ENCODE data around the gene RANBP17.

The RANBP17 gene

DNA sequence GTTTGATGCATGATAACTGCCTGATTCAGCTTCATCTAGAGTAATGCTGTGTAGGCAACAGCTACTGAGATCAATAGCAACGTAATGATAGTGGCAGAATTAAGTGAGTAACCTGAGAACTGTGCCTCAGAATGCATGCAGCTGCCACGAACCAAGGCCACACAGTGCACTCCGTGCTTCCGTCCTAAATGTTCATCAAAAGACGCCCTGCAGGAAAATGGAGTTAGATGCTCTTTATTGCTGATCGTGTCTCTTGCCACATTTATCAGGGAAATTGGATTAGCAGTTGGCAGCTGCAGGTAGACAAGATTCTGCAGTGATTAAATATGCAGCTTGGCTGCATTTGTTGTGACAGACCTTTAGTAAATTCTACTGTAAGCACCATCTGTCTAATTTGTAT lies 339.5 kb downstream of the RANBP17 start:
- peak; percentile 26 for DNase-seq
- H3K4me1 ChIP-seq (ENCODE audit: control insufficient read depth, low read depth, low read length): no peaks in the 10 kb centered on the region
- WGBS (ENCODE audit: extremely low coverage, insufficient coverage, low lambda C conversion rate): no CpG with 5 or more reads among the region's 6 CpGs

DNA sequence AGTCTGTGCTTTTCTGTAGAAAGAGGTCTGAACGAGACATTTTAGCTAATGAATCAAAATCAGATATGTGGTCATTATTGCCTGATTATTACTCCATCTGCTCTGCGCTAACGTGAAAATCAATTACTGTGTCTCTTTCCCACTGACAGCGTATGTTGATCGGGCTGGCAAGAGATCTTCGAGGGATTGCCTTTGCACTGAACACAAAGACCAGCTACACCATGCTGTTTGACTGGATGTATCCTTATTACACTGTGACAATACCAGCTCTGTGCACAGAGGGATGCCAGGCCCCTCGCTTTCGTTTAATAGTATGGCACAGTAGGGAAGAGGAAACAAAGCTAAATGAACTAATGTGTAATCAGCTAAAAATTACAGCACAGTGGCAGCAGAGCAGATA lies 343.6 kb downstream of the RANBP17 start:
- peak; percentile 27 for DNase-seq
- H2AK5ac ChIP-seq (ENCODE audit: low read length): no peak overlapping the region

More for the DNA sequence above, 339.5 kb downstream of the RANBP17 start:
- Histone ChIP-seq H2BK5ac (ENCODE audit: low read length) (no peak overlapping the region), H3K9ac (ENCODE audit: low read length) (no peak overlapping the region), H3K4ac (ENCODE audit: low read depth, low read length) (no peak overlapping the region), H2BK120ac (ENCODE audit: low read depth, low read length) (no peak overlapping the region), H3K36me3 (ENCODE audit: control insufficient read depth, insufficient read depth, low read length) (no peaks in the 10 kb centered on the region), H4K5ac (ENCODE audit: low read length) (no peak overlapping the region), H3K4me3 (ENCODE audit: low read length) (no peak overlapping the region), H3K18ac (ENCODE audit: low read length) (no peak overlapping the region), H2AK5ac (ENCODE audit: low read length) (no peak overlapping the region), H2BK15ac (replicated peaks; ENCODE audit: low read depth) (no peak overlapping the region), H3K79me2 (ENCODE audit: control insufficient read depth, insufficient read depth, low read length) (no peaks in the 10 kb centered on the region), H3K27ac (ENCODE audit: low read depth, low read length) (no peak overlapping the region), H3K23ac (ENCODE audit: low read length) (no peak overlapping the region), H4K8ac (ENCODE audit: low read depth, low read length) (no peak overlapping the region), H3K56ac (ENCODE audit: low read length) (no peak overlapping the region), H3K79me1 (ENCODE audit: low read length) (no peaks in the 10 kb centered on the region), H3K4me2 (ENCODE audit: low read length) (no peak overlapping the region), H3K27me3 (ENCODE audit: insufficient read depth, low read length, poor library complexity) (no peaks in the 10 kb centered on the region)

DNA sequence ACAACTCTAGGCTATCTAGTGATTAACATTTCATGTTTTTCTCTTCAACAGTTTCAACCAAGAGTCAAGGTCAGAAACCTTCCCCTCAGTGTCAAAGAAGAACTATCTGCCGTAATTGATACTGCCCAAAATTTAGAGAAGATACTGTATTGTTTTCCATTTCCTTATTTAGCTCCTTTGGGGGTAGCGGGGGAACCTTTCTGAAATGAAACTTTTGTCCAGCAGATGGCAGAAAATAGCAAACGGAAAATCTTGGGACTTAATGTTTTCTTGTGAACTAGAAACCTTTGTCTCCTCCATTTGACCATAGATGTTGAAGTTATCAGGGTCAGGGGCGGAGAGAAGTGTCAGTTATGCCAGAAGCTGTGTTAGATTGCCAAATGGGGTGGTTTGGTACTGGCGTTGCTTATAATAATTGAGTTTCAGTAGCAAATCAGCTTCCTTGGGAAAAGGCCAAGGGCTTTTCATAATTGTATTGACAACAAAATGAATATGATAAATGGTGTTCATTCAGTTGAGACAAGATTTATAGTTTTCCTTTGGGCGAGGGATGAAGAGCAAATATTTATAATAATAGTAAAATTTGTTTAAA lies 345.5 kb downstream of the RANBP17 start:
- Histone ChIP-seq H3K79me2 (ENCODE audit: control insufficient read depth, insufficient read depth, low read length) (no peaks in the 10 kb centered on the region), H3K9ac (ENCODE audit: low read length) (no peak overlapping the region), H3K36me3 (ENCODE audit: control insufficient read depth, insufficient read depth, low read length) (no peaks in the 10 kb centered on the region), H3K4ac (ENCODE audit: low read depth, low read length) (no peak overlapping the region), H4K8ac (ENCODE audit: low read depth, low read length) (no peak overlapping the region), H3K23ac (ENCODE audit: low read length) (no peak overlapping the region), H3K79me1 (ENCODE audit: low read length) (no peaks in the 10 kb centered on the region), H3K4me2 (ENCODE audit: low read length) (no peak overlapping the region), H4K5ac (ENCODE audit: low read length) (no peak overlapping the region), H3K56ac (ENCODE audit: low read length) (no peak overlapping the region), H2BK5ac (ENCODE audit: low read length) (no peak overlapping the region), H3K18ac (ENCODE audit: low read length) (no peak overlapping the region), H2AK5ac (ENCODE audit: low read length) (no peak overlapping the region), H3K4me1 (ENCODE audit: control insufficient read depth, low read depth, low read length) (no peaks in the 10 kb centered on the region), H2BK15ac (replicated peaks; ENCODE audit: low read depth) (no peak overlapping the region), H3K27me3 (ENCODE audit: insufficient read depth, low read length, poor library complexity) (no peaks in the 10 kb centered on the region), H3K27ac (ENCODE audit: low read depth, low read length) (no peak overlapping the region), H3K4me3 (ENCODE audit: low read length) (no peak overlapping the region), H2BK120ac (ENCODE audit: low read depth, low read length) (no peak overlapping the region)
- DNase-seq: peak; percentile 74
- 100% methylated on average over 1 of the region's 6 CpGs for WGBS (ENCODE audit: extremely low coverage, insufficient coverage, low lambda C conversion rate)

More for the DNA sequence above, 343.6 kb downstream of the RANBP17 start:
- Histone ChIP-seq H3K27ac (ENCODE audit: low read depth, low read length) (no peak overlapping the region), H3K9ac (ENCODE audit: low read length) (no peak overlapping the region), H3K4me1 (ENCODE audit: control insufficient read depth, low read depth, low read length) (no peaks in the 10 kb centered on the region), H3K79me1 (ENCODE audit: low read length) (no peaks in the 10 kb centered on the region), H3K79me2 (ENCODE audit: control insufficient read depth, insufficient read depth, low read length) (no peaks in the 10 kb centered on the region), H2BK15ac (replicated peaks; ENCODE audit: low read depth) (no peak overlapping the region), H3K36me3 (ENCODE audit: control insufficient read depth, insufficient read depth, low read length) (no peaks in the 10 kb centered on the region), H3K56ac (ENCODE audit: low read length) (no peak overlapping the region), H3K4me3 (ENCODE audit: low read length) (no peak overlapping the region), H4K5ac (ENCODE audit: low read length) (no peak overlapping the region), H3K4ac (ENCODE audit: low read depth, low read length) (no peak overlapping the region), H2BK5ac (ENCODE audit: low read length) (no peak overlapping the region), H3K4me2 (ENCODE audit: low read length) (no peak overlapping the region), H3K18ac (ENCODE audit: low read length) (no peak overlapping the region), H3K23ac (ENCODE audit: low read length) (no peak overlapping the region), H3K27me3 (ENCODE audit: insufficient read depth, low read length, poor library complexity) (no peaks in the 10 kb centered on the region), H4K8ac (ENCODE audit: low read depth, low read length) (no peak overlapping the region), H2BK120ac (ENCODE audit: low read depth, low read length) (no peak overlapping the region)
- no CpG with 5 or more reads among the region's 8 CpGs for WGBS (ENCODE audit: extremely low coverage, insufficient coverage, low lambda C conversion rate)

DNA sequence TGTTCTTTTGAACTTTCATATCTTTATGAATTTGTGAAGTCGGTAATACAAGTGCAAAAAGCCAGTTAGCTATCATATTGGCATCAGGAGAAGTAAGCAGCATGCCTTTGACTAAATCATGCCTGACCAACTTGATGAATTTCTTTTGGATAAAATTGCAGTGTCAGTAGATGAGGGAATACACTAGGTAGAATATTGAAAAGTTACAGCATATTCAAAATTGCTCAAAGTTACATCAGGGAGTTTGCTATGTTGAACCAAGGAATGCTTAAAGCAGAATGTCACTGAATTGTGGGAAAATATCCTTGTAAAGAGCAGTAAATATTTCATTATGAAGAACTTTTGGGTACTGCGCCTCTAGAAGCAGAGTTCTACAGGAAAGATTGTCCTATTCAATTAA lies 360.1 kb downstream of the RANBP17 start:
- no peak overlapping the region for H4K5ac ChIP-seq (ENCODE audit: low read length)
- no peak overlapping the region for H3K18ac ChIP-seq (ENCODE audit: low read length)
- H4K8ac ChIP-seq (ENCODE audit: low read depth, low read length): no peak overlapping the region
- no peak overlapping the region for H2AK5ac ChIP-seq (ENCODE audit: low read length)
- H3K79me1 ChIP-seq (ENCODE audit: low read length): no peaks in the 10 kb centered on the region
- no peak overlapping the region for H3K27ac ChIP-seq (ENCODE audit: low read depth, low read length)
- no CpG with 5 or more reads among the region's 2 CpGs for WGBS (ENCODE audit: extremely low coverage, insufficient coverage, low lambda C conversion rate)
- H3K4ac ChIP-seq (ENCODE audit: low read depth, low read length): no peak overlapping the region
- no peak overlapping the region for H2BK15ac ChIP-seq (replicated peaks; ENCODE audit: low read depth)
- H3K9ac ChIP-seq (ENCODE audit: low read length): no peak overlapping the region
- no peak for DNase-seq
- H3K27me3 ChIP-seq (ENCODE audit: insufficient read depth, low read length, poor library complexity): no peaks in the 10 kb centered on the region
- no peaks in the 10 kb centered on the region for H3K36me3 ChIP-seq (ENCODE audit: control insufficient read depth, insufficient read depth, low read length)
- no peak overlapping the region for H3K56ac ChIP-seq (ENCODE audit: low read length)
- H3K4me1 ChIP-seq (ENCODE audit: control insufficient read depth, low read depth, low read length): no peaks in the 10 kb centered on the region
- H3K4me3 ChIP-seq (ENCODE audit: low read length): no peak overlapping the region
- no peaks in the 10 kb centered on the region for H3K79me2 ChIP-seq (ENCODE audit: control insufficient read depth, insufficient read depth, low read length)
- no peak overlapping the region for H2BK120ac ChIP-seq (ENCODE audit: low read depth, low read length)
- H3K23ac ChIP-seq (ENCODE audit: low read length): no peak overlapping the region
- H2BK5ac ChIP-seq (ENCODE audit: low read length): no peak overlapping the region
- no peak overlapping the region for H3K4me2 ChIP-seq (ENCODE audit: low read length)

DNA sequence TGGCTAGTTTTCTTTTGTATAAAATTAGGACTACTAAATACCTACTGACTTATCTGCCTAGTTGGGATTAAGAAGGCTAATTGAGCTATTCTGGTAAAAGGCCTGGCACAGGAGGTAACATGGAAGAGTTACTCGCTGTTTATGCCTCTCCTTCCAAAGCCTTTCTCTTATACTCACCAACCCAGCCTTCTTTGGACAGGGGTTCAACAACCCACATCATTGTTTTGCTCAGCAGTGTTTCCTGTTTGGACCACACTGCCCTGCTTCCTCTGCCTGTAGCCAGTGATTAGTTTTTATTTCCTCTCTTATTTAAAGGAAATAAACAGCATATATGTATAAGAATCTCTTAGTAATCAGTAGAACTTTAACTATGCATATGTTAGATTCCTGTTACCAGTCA lies 362.1 kb downstream of the RANBP17 start:
- Histone ChIP-seq H4K5ac (ENCODE audit: low read length) (no peak overlapping the region), H2AK5ac (ENCODE audit: low read length) (no peak overlapping the region), H3K9ac (ENCODE audit: low read length) (no peak overlapping the region), H3K79me1 (ENCODE audit: low read length) (no peaks in the 10 kb centered on the region), H3K4me3 (ENCODE audit: low read length) (no peak overlapping the region), H3K56ac (ENCODE audit: low read length) (no peak overlapping the region), H3K18ac (ENCODE audit: low read length) (no peak overlapping the region), H3K23ac (ENCODE audit: low read length) (no peak overlapping the region), H3K27me3 (ENCODE audit: insufficient read depth, low read length, poor library complexity) (no peaks in the 10 kb centered on the region), H2BK15ac (replicated peaks; ENCODE audit: low read depth) (no peak overlapping the region), H3K36me3 (ENCODE audit: control insufficient read depth, insufficient read depth, low read length) (no peaks in the 10 kb centered on the region), H2BK5ac (ENCODE audit: low read length) (no peak overlapping the region), H3K4me2 (ENCODE audit: low read length) (no peak overlapping the region), H3K27ac (ENCODE audit: low read depth, low read length) (no peak overlapping the region), H3K79me2 (ENCODE audit: control insufficient read depth, insufficient read depth, low read length) (no peaks in the 10 kb centered on the region), H4K8ac (ENCODE audit: low read depth, low read length) (no peak overlapping the region), H3K4ac (ENCODE audit: low read depth, low read length) (no peak overlapping the region), H3K4me1 (ENCODE audit: control insufficient read depth, low read depth, low read length) (no peaks in the 10 kb centered on the region), H2BK120ac (ENCODE audit: low read depth, low read length) (no peak overlapping the region)
- no CpG with 5 or more reads among the region's 1 CpG for WGBS (ENCODE audit: extremely low coverage, insufficient coverage, low lambda C conversion rate)
- no peak for DNase-seq

DNA sequence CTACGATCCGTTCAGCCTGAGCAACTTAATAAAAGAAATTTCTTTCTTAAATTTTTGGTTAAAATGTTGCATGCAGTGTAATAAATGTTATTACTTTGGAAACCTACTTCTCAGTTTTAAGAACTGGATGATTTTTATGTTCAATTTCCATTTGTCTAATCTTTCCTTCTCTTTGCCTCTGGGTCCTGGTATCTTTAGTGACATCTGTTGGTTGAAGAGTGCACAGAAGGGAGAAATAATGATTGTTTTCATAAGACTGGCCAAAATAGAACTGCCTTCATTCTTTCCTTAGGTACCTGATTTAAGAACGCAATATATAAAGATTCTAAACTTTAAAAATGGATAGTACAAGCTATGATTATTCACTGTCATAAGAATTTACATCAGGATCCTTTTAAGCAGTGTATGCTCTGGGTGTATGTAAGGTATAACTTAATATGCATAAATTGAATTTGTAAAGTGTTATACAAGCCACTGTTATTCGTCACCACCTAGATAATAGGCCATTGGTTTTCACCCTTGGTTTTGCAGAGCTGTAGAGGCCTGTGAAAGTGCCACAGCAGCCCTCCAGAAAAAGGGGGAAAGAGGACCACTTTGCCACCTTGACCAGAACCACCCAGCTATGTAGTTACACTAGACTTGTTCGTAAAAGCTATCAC lies 364.4 kb downstream of the RANBP17 start:
- Histone ChIP-seq H2BK120ac (ENCODE audit: low read depth, low read length) (no peak overlapping the region), H3K4me2 (ENCODE audit: low read length) (no peak overlapping the region), H3K36me3 (ENCODE audit: control insufficient read depth, insufficient read depth, low read length) (no peaks in the 10 kb centered on the region), H4K8ac (ENCODE audit: low read depth, low read length) (no peak overlapping the region), H2BK15ac (replicated peaks; ENCODE audit: low read depth) (no peak overlapping the region), H3K79me1 (ENCODE audit: low read length) (no peaks in the 10 kb centered on the region), H3K27ac (ENCODE audit: low read depth, low read length) (no peak overlapping the region), H3K4me3 (ENCODE audit: low read length) (no peak overlapping the region), H3K27me3 (ENCODE audit: insufficient read depth, low read length, poor library complexity) (no peaks in the 10 kb centered on the region), H2BK5ac (ENCODE audit: low read length) (no peak overlapping the region), H3K79me2 (ENCODE audit: control insufficient read depth, insufficient read depth, low read length) (no peaks in the 10 kb centered on the region), H3K9ac (ENCODE audit: low read length) (no peak overlapping the region), H3K56ac (ENCODE audit: low read length) (no peak overlapping the region), H3K4ac (ENCODE audit: low read depth, low read length) (no peak overlapping the region), H2AK5ac (ENCODE audit: low read length) (no peak overlapping the region), H3K18ac (ENCODE audit: low read length) (no peak overlapping the region), H3K4me1 (ENCODE audit: control insufficient read depth, low read depth, low read length) (no peaks in the 10 kb centered on the region), H3K23ac (ENCODE audit: low read length) (no peak overlapping the region), H4K5ac (ENCODE audit: low read length) (no peak overlapping the region)
- no CpG with 5 or more reads among the region's 5 CpGs for WGBS (ENCODE audit: extremely low coverage, insufficient coverage, low lambda C conversion rate)
- DNase-seq: no peak
